Ramos (cell line): Measurements from ENCODE around the gene MRPS34.

Source experiments
- in situ Hi-C: fragments of 300-500 bp; cut with MboI; formaldehyde crosslinking; loops from one replicate; pipeline ENCODE4 v1.14.3; 2022; ENCODE audit warnings: low sequenced_read_pairs; ENCODE audit not compliant: unreplicated experiment

Gene MRPS34

GRCh38 chr16:1794908-1795666 is 22.2 kb upstream of the MRPS34 start:
- in situ Hi-C loops: no loop called here

DNA sequence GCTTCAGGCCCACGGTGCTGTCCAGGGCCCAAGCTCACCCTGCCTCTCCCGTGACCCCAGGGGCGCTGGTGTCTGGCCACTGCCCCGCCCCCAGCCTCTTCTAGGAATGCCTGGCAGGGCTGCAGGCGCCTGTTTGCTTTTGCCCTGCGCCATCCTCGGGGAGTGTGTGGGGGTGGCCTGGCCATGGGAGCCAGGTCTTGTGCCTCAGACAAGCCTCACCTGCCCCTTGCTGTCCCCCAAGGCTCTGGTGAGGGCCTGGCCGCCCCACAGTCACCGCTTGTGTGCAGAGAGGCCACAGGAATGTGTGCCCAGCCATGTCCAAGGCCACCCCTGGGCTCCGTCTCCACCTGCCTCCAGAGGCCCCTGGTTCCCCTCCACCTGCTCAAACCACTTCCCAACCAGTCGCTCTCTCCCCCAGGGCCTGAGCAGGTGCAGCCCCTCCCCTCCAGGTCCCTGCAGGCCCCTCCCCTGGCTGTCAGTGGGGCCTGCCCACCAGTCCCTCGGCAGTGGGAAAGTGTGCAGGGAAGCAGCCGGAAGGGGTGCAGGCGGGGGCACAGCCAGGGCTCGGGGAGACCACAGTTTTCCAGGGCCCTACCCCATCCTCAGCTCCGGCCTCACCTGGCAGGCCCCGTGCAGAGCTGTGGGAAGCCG is 21.4 kb upstream of the MRPS34 start:
- in situ Hi-C loops: no loop called here

GRCh38 chr16:1793578-1794220 is 20.8 kb upstream of the MRPS34 start, which contains the start of gene IGFALS:
TSS of gene IGFALS (minus strand) at chr16:1793705. CDS start at chr16:1793652, 53 bp downstream.
- in situ Hi-C loops: no loop called here

- in situ Hi-C loops: no loop called here
Measured at GRCh38 chr16:1792836-1793577, 20.1 kb upstream of the MRPS34 start.

DNA sequence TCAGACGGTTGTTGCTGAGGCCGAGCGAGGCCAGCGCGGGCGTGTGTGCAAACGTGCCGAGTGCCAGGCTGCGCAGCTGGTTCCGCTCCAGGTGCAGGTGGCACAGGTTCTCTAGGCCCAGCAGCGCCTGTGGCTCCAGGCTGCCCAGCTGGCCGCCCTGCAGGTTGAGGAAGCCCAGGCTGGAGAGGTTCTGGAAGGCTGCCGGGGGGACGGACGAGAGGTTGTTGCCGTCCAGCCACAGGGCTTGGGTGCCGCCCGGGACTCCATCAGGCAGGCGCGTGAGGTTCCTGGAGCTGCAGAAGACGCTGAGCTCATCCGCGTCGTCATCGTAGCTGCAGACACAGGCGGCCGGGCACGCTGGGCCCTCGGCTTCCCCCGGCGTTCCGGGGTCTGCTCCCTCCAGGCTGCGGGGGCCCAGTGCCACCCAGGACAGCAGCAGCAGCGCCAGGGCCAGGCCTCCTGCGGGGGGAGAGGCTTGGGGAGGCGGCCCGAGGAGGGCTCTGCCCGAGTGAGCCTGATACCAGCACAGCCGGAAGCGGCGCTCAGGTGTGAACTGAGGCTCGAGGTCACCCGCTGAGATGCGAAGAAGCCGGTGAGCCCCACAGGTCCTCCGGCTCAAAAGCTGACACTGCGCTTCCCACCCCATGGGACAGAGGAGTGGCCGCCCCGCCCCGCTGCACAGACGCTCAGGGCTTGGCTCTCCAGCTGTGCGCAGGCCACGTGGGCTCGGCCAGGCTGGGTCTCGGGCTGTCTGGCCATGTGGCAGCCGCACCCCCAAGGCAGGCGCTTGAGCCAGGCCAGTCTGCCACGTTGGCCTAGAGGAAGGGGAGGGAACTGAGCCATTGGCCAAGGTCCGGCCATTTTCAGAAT is 19.2 kb upstream of the MRPS34 start:
- in situ Hi-C loops: no loop called here

DNA sequence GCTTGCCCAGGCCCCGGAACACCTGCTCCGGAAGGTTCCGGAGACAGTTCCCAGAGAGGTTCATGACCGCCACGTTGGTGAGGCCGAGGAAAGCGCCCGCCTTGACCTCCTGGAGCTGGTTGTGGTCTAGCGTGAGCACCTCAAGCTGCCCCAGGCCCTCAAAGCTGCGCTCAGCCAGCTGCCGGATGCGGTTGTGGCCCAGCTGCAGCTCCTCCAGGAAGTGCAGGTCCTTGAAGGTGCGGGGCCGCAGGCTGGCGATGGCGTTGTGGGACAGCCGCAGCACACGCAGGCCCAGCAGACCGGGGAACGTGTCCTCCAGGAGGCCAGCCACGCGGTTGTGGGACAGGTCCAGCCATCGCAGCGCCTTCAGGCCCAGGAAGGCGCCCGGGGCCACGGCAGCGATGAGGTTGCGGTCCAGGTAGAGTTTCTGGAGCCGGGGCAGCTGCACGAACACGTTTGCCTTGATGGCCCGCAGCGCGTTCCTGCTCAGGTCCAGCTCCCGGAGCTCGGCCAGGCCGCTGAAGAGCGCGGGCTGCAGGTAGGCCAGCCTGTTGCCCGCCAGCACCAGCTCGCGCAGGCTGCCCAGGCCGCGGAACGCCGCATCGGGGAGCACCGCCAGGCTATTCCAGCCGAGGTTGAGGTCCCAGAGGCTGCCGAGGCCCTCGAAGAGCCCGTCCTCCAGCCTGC is 18.5 kb upstream of the MRPS34 start:
- in situ Hi-C loops: no loop called here

DNA sequence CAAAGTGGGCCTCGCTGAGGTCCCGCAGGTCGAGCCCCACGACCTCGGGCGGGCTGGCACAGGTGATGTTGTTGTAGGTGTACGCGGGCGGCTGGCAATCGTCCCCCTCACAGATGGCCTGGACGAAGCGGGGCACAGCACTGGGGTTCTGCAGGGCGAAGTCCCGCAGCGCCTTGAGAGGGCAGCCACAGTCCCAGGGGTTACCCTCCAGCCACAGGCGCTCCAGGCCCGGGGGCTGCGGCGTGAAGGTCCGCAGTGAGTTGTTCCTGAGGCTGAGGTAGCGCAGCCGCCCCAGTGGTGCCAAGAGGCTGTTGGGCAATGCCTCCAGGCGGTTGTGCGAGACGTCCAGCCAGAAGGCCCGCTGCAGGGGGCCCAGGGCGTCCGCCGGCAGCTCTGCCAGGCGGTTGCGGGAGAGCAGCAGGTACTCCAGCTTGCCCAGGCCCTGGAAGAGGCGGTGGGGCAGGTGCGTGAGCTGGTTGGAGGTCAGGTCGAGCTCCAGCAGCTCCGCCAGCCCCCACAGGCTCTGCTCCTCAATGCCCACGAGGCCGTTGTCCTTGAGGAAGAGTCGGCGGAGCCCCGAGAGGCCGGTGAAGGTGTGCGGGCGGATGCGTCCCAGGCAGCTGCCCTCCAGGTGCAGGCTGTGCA is 17.8 kb upstream of the MRPS34 start:
- in situ Hi-C loops: no loop called here

- in situ Hi-C loops: no loop called here
Measured at GRCh38 chr16:1790261-1790610, 17.3 kb upstream of the MRPS34 start.

- in situ Hi-C loops: no loop called here
Measured at GRCh38 chr16:1789643-1790045, 16.7 kb upstream of the MRPS34 start.

- in situ Hi-C loops: no loop called here
Measured at GRCh38 chr16:1788708-1789100, 15.8 kb upstream of the MRPS34 start.

GRCh38 chr16:1788095-1788707 is 15.3 kb upstream of the MRPS34 start:
- in situ Hi-C loops: no loop called here

GRCh38 chr16:1787322-1788094 is 14.6 kb upstream of the MRPS34 start:
- in situ Hi-C loops: no loop called here

DNA sequence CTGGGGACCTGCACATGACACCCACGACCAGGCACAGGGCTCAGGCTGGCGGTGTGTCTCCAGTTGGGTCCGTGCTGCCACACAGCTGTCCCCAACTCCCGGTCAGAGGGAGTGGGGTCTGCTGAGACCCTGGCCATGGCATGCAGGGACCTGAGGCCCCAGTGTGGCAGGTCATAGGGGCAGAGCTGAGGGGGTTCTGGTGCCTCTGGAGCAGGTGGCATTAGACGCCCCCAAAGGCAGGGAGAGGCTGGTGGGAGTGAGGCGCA is 14.1 kb upstream of the MRPS34 start:
- in situ Hi-C loops: no loop called here

GRCh38 chr16:1786242-1787055 is 13.5 kb upstream of the MRPS34 start:
- in situ Hi-C loops: no loop called here

DNA sequence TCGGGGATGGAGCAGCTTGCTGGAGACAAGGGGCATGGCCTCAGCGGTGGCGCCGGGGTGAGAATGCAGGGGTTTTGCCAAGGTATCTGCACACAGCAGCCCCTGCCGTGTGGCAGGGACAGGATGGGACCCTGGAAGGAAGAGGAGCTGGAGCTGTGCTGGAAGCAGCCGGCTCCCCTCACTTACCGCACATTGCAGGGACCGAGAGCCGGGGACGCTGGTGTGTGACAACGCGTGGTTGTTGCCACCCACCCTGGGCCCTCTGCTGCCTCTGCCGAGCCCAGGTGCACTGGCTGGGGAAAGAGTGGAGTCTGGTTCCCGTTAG is 12.9 kb upstream of the MRPS34 start:
- in situ Hi-C loops: no loop called here

DNA sequence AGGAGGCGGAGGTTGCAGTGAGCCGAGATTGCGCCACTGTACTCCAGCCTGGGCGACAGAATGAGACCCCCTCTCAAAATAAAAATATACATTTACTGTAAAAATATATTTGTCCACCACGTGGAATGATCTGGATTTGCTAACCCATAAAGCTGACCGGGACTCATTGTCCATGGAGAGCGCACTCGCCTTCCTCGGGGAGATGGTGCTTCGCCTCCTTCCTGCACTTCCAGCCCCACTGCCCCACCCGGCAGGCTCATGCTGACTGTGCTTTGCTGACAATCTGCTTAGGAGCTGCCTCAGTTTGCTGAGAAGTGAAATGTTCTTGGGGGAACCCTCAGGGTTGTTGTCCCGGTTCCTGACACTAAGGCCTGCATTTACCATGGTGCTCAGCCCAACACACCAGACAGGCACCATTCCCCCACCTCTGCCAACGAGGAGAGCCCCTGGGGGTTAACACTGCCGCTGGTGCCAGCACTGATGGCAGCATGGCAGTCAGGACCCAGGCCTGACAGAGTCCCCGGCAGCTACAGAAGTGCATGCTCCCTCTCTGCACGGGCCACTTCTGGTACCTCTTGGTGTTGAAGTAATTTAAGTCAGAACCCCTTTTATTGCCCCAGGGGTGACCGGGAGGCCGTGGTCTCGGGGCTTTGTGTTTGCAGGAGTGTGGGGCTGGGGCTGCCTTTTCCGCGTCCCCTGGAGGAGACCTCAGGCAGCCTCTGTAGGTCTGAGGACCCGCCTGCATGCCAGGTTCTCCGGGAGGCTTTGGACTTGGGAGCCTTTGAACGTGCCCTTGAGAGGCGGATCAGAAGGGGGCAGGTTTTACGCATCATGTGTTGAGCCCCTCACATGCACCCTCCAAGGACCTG is 12.3 kb upstream of the MRPS34 start:
- in situ Hi-C loops: no loop called here
